T-helper 1 cell treated with Interleukin-12 subunit alpha and Interleukin-12 subunit beta and Interleukin-4 antibody, amounts not matched to agents 30 μg/mL and 1 μg/mL, for 36 hours (primary cell): ENCODE measurements around the gene GLTP.
"Not testable (repeated sequence)": the region's sequence is repeated elsewhere in the genome, so short reads cannot be mapped to it uniquely, and the experiment has no call there.

Experiments used
- H3K27ac Mint-ChIP-seq: one replicate; pipeline ENCODE4 v1.8.0; 2021; ENCODE audit warnings: mild to moderate bottlenecking, mixed read lengths
- H3K27me3 Mint-ChIP-seq: one replicate; pipeline ENCODE4 v1.8.0; 2021; ENCODE audit warnings: low read depth, mixed read lengths
- H3K36me3 Mint-ChIP-seq: one replicate; pipeline ENCODE4 v1.8.0; 2021; ENCODE audit warnings: low read depth, mixed read lengths
- H3K4me1 Mint-ChIP-seq: one replicate; pipeline ENCODE4 v1.8.0; 2021; ENCODE audit warnings: low read depth, mixed read lengths
- H3K4me3 Mint-ChIP-seq: one replicate; pipeline ENCODE4 v1.8.0; 2021; ENCODE audit warnings: mild to moderate bottlenecking, moderate library complexity, mixed read lengths
- H3K9me3 Mint-ChIP-seq: one replicate; pipeline ENCODE4 v1.8.0; 2021; ENCODE audit warnings: mixed read lengths

GLTP gene

GRCh38 chr12:109893261-109893995 lies 13.1 kb upstream of the GLTP start:
- no peak overlapping the region for H3K4me3 Mint-ChIP-seq
- H3K36me3 Mint-ChIP-seq, result no peaks in the 10 kb centered on the region
- H3K27ac Mint-ChIP-seq, result no peak overlapping the region
- H3K4me1 Mint-ChIP-seq, result peaks cover 25% of the 10 kb centered on the region
- H3K27me3 Mint-ChIP-seq, result no peaks in the 10 kb centered on the region
- no peaks in the 10 kb centered on the region for H3K9me3 Mint-ChIP-seq

- H3K4me1 Mint-ChIP-seq, result peaks cover 31% of the 10 kb centered on the region
- H3K9me3 Mint-ChIP-seq, result no peaks in the 10 kb centered on the region
- H3K27me3 Mint-ChIP-seq, result no peaks in the 10 kb centered on the region
- no peak overlapping the region for H3K4me3 Mint-ChIP-seq
- H3K36me3 Mint-ChIP-seq, result no peaks in the 10 kb centered on the region
- no peak overlapping the region for H3K27ac Mint-ChIP-seq
These were observed 12.4 kb upstream of the GLTP start for GRCh38 chr12:109892748-109893147.

GRCh38 chr12:109892165-109892715 lies 11.9 kb upstream of the GLTP start:
- peaks cover 35% of the 10 kb centered on the region for H3K4me1 Mint-ChIP-seq
- no peaks in the 10 kb centered on the region for H3K27me3 Mint-ChIP-seq
- H3K9me3 Mint-ChIP-seq, result no peaks in the 10 kb centered on the region
- H3K27ac Mint-ChIP-seq, result no peak overlapping the region
- H3K36me3 Mint-ChIP-seq, result no peaks in the 10 kb centered on the region
- no peak overlapping the region for H3K4me3 Mint-ChIP-seq

- not testable (repeated sequence) for H3K9me3 Mint-ChIP-seq, H3K4me3 Mint-ChIP-seq, H3K27ac Mint-ChIP-seq, H3K36me3 Mint-ChIP-seq, H3K27me3 Mint-ChIP-seq
- peaks cover 35% of the 10 kb centered on the region for H3K4me1 Mint-ChIP-seq
These were observed 11.4 kb upstream of the GLTP start for GRCh38 chr12:109891731-109892130.

GRCh38 chr12:109890620-109891170 lies 10.4 kb upstream of the GLTP start:
- H3K9me3 Mint-ChIP-seq, result no peaks in the 10 kb centered on the region
- no peak overlapping the region for H3K27ac Mint-ChIP-seq
- H3K36me3 Mint-ChIP-seq, result no peaks in the 10 kb centered on the region
- no peaks in the 10 kb centered on the region for H3K27me3 Mint-ChIP-seq
- H3K4me3 Mint-ChIP-seq, result no peak overlapping the region
- H3K4me1 Mint-ChIP-seq, result peaks cover 35% of the 10 kb centered on the region

- H3K4me3 Mint-ChIP-seq, result peak overlapping the region; percentile 69
- H3K4me1 Mint-ChIP-seq, result peaks cover 32% of the 10 kb centered on the region
- peaks cover 4% of the 10 kb centered on the region for H3K27me3 Mint-ChIP-seq
- H3K9me3 Mint-ChIP-seq, result no peaks in the 10 kb centered on the region
- no peaks in the 10 kb centered on the region for H3K36me3 Mint-ChIP-seq
- H3K27ac Mint-ChIP-seq, result peak overlapping the region; percentile 95
These were observed 8.1 kb upstream of the GLTP start for GRCh38 chr12:109888179-109889020.

- H3K27ac Mint-ChIP-seq, result no peak overlapping the region
- H3K4me1 Mint-ChIP-seq, result peaks cover 27% of the 10 kb centered on the region
- H3K36me3 Mint-ChIP-seq, result no peaks in the 10 kb centered on the region
- H3K9me3 Mint-ChIP-seq, result no peaks in the 10 kb centered on the region
- no peak overlapping the region for H3K4me3 Mint-ChIP-seq
- H3K27me3 Mint-ChIP-seq, result peaks cover 12% of the 10 kb centered on the region
These were observed 5.3 kb upstream of the GLTP start for GRCh38 chr12:109885616-109886015.

GRCh38 chr12:109883461-109883860 lies 3.1 kb upstream of the GLTP start:
- Mint-ChIP-seq H3K36me3 (no peaks in the 10 kb centered on the region), H3K4me1 (peaks cover 32% of the 10 kb centered on the region), H3K4me3 (no peak overlapping the region), H3K9me3 (no peaks in the 10 kb centered on the region), H3K27ac (no peak overlapping the region), H3K27me3 (peaks cover 12% of the 10 kb centered on the region)

GRCh38 chr12:109881752-109882151 lies 1.4 kb upstream of the GLTP start:
- H3K27me3 Mint-ChIP-seq, result peaks cover 12% of the 10 kb centered on the region
- peak overlapping the region; percentile 79 for H3K4me3 Mint-ChIP-seq
- H3K9me3 Mint-ChIP-seq, result no peaks in the 10 kb centered on the region
- H3K4me1 Mint-ChIP-seq, result peaks cover 31% of the 10 kb centered on the region
- H3K36me3 Mint-ChIP-seq, result no peaks in the 10 kb centered on the region
- no peak overlapping the region for H3K27ac Mint-ChIP-seq

GRCh38 chr12:109880938-109881337 lies 597 bp upstream of the GLTP start:
- H3K9me3 Mint-ChIP-seq, result no peaks in the 10 kb centered on the region
- peaks cover 34% of the 10 kb centered on the region for H3K4me1 Mint-ChIP-seq
- H3K36me3 Mint-ChIP-seq, result no peaks in the 10 kb centered on the region

GRCh38 chr12:109879351-109880042 lies 844 bp downstream of the GLTP start:
- Mint-ChIP-seq H3K27ac (peak overlapping the region; percentile 89), H3K4me3 (peak overlapping the region; percentile 97), H3K4me1 (peaks cover 37% of the 10 kb centered on the region), H3K9me3 (no peaks in the 10 kb centered on the region), H3K27me3 (peaks cover 12% of the 10 kb centered on the region), H3K36me3 (no peaks in the 10 kb centered on the region)

More at GRCh38 chr12:109880938-109881337, 597 bp upstream of the GLTP start:
- Mint-ChIP-seq H3K27ac (peak overlapping the region; percentile 39), H3K27me3 (peaks cover 12% of the 10 kb centered on the region), H3K4me3 (peak overlapping the region; percentile 79)

GRCh38 chr12:109878749-109879148 lies 1.6 kb downstream of the GLTP start:
- Mint-ChIP-seq H3K27me3 (peaks cover 10% of the 10 kb centered on the region), H3K36me3 (no peaks in the 10 kb centered on the region), H3K9me3 (no peaks in the 10 kb centered on the region), H3K4me3 (peak overlapping the region; percentile 53), H3K27ac (no peak overlapping the region), H3K4me1 (peaks cover 37% of the 10 kb centered on the region)

GRCh38 chr12:109878247-109878625 lies 2.1 kb downstream of the GLTP start:
- Mint-ChIP-seq H3K4me1 (peaks cover 37% of the 10 kb centered on the region), H3K27ac (no peak overlapping the region), H3K4me3 (no peak overlapping the region), H3K36me3 (no peaks in the 10 kb centered on the region), H3K27me3 (peaks cover 8% of the 10 kb centered on the region), H3K9me3 (no peaks in the 10 kb centered on the region)
